RWPE2 (cell line): ENCODE measurements around the gene COG7.
A peak's percentile ranks its signal among the peaks of the same experiment; 100 is the strongest.

Source experiments
- ATAC-seq: fragments of 200-7000 bp; cut with Tn5 transposase; 3 replicates; pipeline ENCODE4 v1.9.1; 2021; ENCODE audit warnings: low read depth
- DNase-seq: peaks from one replicate; pipeline ENCODE4 v3.0.0-alpha.2; 2020; ENCODE audit warnings: low spot score
- H3K27ac ChIP-seq: fragments of 450-650 bp; 2 replicates; pipeline ENCODE4 v1.5.1; 2017; ENCODE audit warnings: mild to moderate bottlenecking; ENCODE audit not compliant: poor library complexity, severe bottlenecking
- H3K27me3 ChIP-seq: fragments of 250-450 bp; sonication (Bioruptor Pico); 2 replicates; pipeline ENCODE4 v1.5.1; 2021; ENCODE audit warnings: mild to moderate bottlenecking, moderate library complexity; ENCODE audit not compliant: insufficient read depth, poor library complexity, severe bottlenecking
- H3K36me3 ChIP-seq: fragments of 250-450 bp; sonication (Bioruptor Pico); 2 replicates; pipeline ENCODE4 v1.5.1; 2020; ENCODE audit warnings: low read depth, mild to moderate bottlenecking, moderate library complexity
- H3K4me1 ChIP-seq: fragments of 250-450 bp; sonication (Bioruptor Pico); 2 replicates; pipeline ENCODE4 v1.5.1; 2021; ENCODE audit warnings: mild to moderate bottlenecking, moderate library complexity; ENCODE audit not compliant: insufficient read depth, poor library complexity, severe bottlenecking
- H3K4me3 ChIP-seq: fragments of 250-450 bp; sonication (Bioruptor Pico); 2 replicates; pipeline ENCODE4 v1.5.1; 2021; ENCODE audit warnings: mild to moderate bottlenecking, moderate library complexity; ENCODE audit not compliant: severe bottlenecking
- H3K9me3 ChIP-seq: fragments of 250-450 bp; sonication (Bioruptor Pico); 2 replicates; pipeline ENCODE4 v1.5.1; 2021; ENCODE audit warnings: mild to moderate bottlenecking, moderate library complexity; ENCODE audit not compliant: severe bottlenecking
- CTCF ChIP-seq: fragments of 450-650 bp; IDR thresholded peaks from one replicate; pipeline ENCODE4 v1.5.1; 2017; ENCODE audit warnings: mild to moderate bottlenecking, moderate library complexity; ENCODE audit not compliant: poor library complexity, severe bottlenecking

The COG7 gene

GRCh38 chr16:23494188-23494587, 41.2 kb upstream of the COG7 start:
- ATAC-seq (no peak), DNase-seq (no peak)
- Histone ChIP-seq H3K4me3 (no peak overlapping the region), H3K4me1 (peaks cover 30% of the 10 kb centered on the region), H3K27me3 (no peaks in the 10 kb centered on the region), H3K36me3 (peaks cover 54% of the 10 kb centered on the region), H3K27ac (peak overlapping the region; percentile 96), H3K9me3 (no peaks in the 10 kb centered on the region)
- no peak for TF ChIP-seq CTCF

GRCh38 chr16:23491490-23492391, 38.8 kb upstream of the COG7 start:
- Histone ChIP-seq H3K4me1 (peaks cover 20% of the 10 kb centered on the region), H3K27ac (peak overlapping the region; percentile 96), H3K27me3 (no peaks in the 10 kb centered on the region), H3K4me3 (no peak overlapping the region), H3K9me3 (no peaks in the 10 kb centered on the region), H3K36me3 (peaks cover 64% of the 10 kb centered on the region)
- no peak for DNase-seq
- peak; percentile 84 for ATAC-seq
- TF ChIP-seq CTCF = peak; percentile 9

GRCh38 chr16:23486480-23486879, 33.5 kb upstream of the COG7 start:
- no peaks in the 10 kb centered on the region for H3K27me3 ChIP-seq
- H3K4me3 ChIP-seq = no peak overlapping the region
- H3K27ac ChIP-seq = no peak overlapping the region
- ATAC-seq = no peak
- H3K9me3 ChIP-seq = no peaks in the 10 kb centered on the region
- H3K36me3 ChIP-seq = peaks cover 71% of the 10 kb centered on the region
- peaks cover 7% of the 10 kb centered on the region for H3K4me1 ChIP-seq
- no peak for TF ChIP-seq CTCF
- no peak for DNase-seq

GRCh38 chr16:23485841-23486240, 32.9 kb upstream of the COG7 start:
- peaks cover under 1% of the 10 kb centered on the region for H3K4me1 ChIP-seq
- H3K36me3 ChIP-seq = peaks cover 76% of the 10 kb centered on the region
- no peak overlapping the region for H3K4me3 ChIP-seq
- H3K27ac ChIP-seq = no peak overlapping the region
- DNase-seq (no peak), ATAC-seq (no peak)
- no peaks in the 10 kb centered on the region for H3K9me3 ChIP-seq
- no peak for TF ChIP-seq CTCF
- no peaks in the 10 kb centered on the region for H3K27me3 ChIP-seq

- H3K36me3 ChIP-seq = peaks cover 76% of the 10 kb centered on the region
- no peak overlapping the region for H3K4me3 ChIP-seq
- no peak overlapping the region for H3K27ac ChIP-seq
- ATAC-seq (no peak), DNase-seq (no peak)
- H3K4me1 ChIP-seq = no peaks in the 10 kb centered on the region
- H3K27me3 ChIP-seq = no peaks in the 10 kb centered on the region
- H3K9me3 ChIP-seq = no peaks in the 10 kb centered on the region
- TF ChIP-seq CTCF = no peak
Observed at GRCh38 chr16:23485257-23485614, 32.2 kb upstream of the COG7 start.
